SK-MEL-5 (cell line): ENCODE results near the gene MESP1. TPM values are rescaled to one million over a fixed set of nuclear protein-coding genes. Genes with fewer than 3 reads are reported as not detected.

Experiments
- DNase-seq: peaks from one replicate; pipeline ENCODE4 v3.0.0-alpha.2; 2016; ENCODE audit warnings: low read depth, low spot score
- in situ Hi-C: cut with HindIII; loops from 2 replicates; pipeline ENCODE4 v1.10.0; 2016; ENCODE audit warnings: low sequenced_read_pairs, high pct_unique_total_duplicates, low pct_unique_long_range_greater_than_20kb
- total RNA-seq: library from RNA; depleted of rRNA; stranded (reverse); fragments of >200 nt; shearing (Covaris generic); gene quantifications from 2 replicates; pipeline ENCODE4 v1.2.3, GENCODE V29; 2014

MESP1 gene
- total RNA-seq, 1 experiment from 2014 or later: 0.74 TPM

GRCh38 chr15:89747708-89748682 lies 3.1 kb downstream of the MESP1 start:
- no peak for DNase-seq
- in situ Hi-C loops: no loop called here

- no peak for DNase-seq
- in situ Hi-C loops: no loop called here
These were observed 4.7 kb downstream of the MESP1 start for GRCh38 chr15:89746386-89746780.

- in situ Hi-C loops: no loop called here
These were observed 5.3 kb downstream of the MESP1 start for GRCh38 chr15:89745768-89746167.

GRCh38 chr15:89745131-89745530 lies 5.9 kb downstream of the MESP1 start:
- DNase-seq: no peak
- in situ Hi-C loops: no loop called here

More at GRCh38 chr15:89745768-89746167, 5.3 kb downstream of the MESP1 start:
- no peak for DNase-seq

- in situ Hi-C loops: no loop called here
- no peak for DNase-seq
These were observed 7.5 kb downstream of the MESP1 start for GRCh38 chr15:89743594-89743993.

GRCh38 chr15:89743011-89743410 lies 8.0 kb downstream of the MESP1 start:
- in situ Hi-C loops: no loop called here
- no peak for DNase-seq

- in situ Hi-C loops: no loop called here
- peak; percentile 81 for DNase-seq
These were observed 10.9 kb downstream of the MESP1 start for GRCh38 chr15:89740137-89740536.

GRCh38 chr15:89735773-89736172 lies 15.3 kb downstream of the MESP1 start:
- in situ Hi-C loops: no loop called here
- no peak for DNase-seq

- DNase-seq: no peak
- in situ Hi-C loops: no loop called here
These were observed 18.4 kb downstream of the MESP1 start for GRCh38 chr15:89732451-89733172.

- DNase-seq: no peak
- in situ Hi-C loops: no loop called here
These were observed 19.8 kb downstream of the MESP1 start for GRCh38 chr15:89731275-89731674.

- DNase-seq: no peak
These were observed 22.8 kb downstream of the MESP1 start for GRCh38 chr15:89728254-89728653.

GRCh38 chr15:89725064-89725463 lies 26.0 kb downstream of the MESP1 start:
- no peak for DNase-seq
- in situ Hi-C loops: no loop called here

More at GRCh38 chr15:89728254-89728653, 22.8 kb downstream of the MESP1 start:
- in situ Hi-C loops: no loop called here

- no peak for DNase-seq
- in situ Hi-C loops: no loop called here
These were observed 26.4 kb downstream of the MESP1 start for GRCh38 chr15:89724621-89725020.

- no peak for DNase-seq
- in situ Hi-C loops: no loop called here
These were observed 28.0 kb downstream of the MESP1 start for GRCh38 chr15:89723031-89723430.

GRCh38 chr15:89714775-89715174 lies 36.3 kb downstream of the MESP1 start:
- DNase-seq: no peak
- in situ Hi-C loops: no loop called here

- no peak for DNase-seq
- in situ Hi-C loops: no loop called here
These were observed 43.5 kb downstream of the MESP1 start for GRCh38 chr15:89707577-89707976.

- in situ Hi-C loops: no loop called here
- DNase-seq: no peak
These were observed 46.6 kb downstream of the MESP1 start for GRCh38 chr15:89704411-89704810.
